Tibial artery (tissue), 4 donors: Measurements from ENCODE around the gene AMER3.
"Not testable (repeated sequence)": the region's sequence is repeated elsewhere in the genome, so short reads cannot be mapped to it uniquely, and the experiment has no call there.

ENCODE experiments used
- DNase-seq, 2 donors: peaks; one replicate each; pipeline ENCODE4 v3.0.0-alpha.2; 2019
- H3K27ac ChIP-seq, 2 donors: fragments of 200-600 bp; sonication (generic) in 1 of 2; 1 replicate in 1 of 2; 2 replicates in 1 of 2; pipeline ENCODE4 v1.5.1; 2018 to 2019; ENCODE audit warnings: mild to moderate bottlenecking in 1 of 2
- H3K27me3 ChIP-seq, 2 donors: fragments of 200-600 bp; sonication (generic) in 1 of 2; one replicate each; pipeline versions ENCODE4 v1.5.1 to v1.6.0; 2016 to 2019
- H3K36me3 ChIP-seq, 3 donors: fragments of 200-600 bp; sonication (generic) in 2 of 3; one replicate each; pipeline ENCODE4 v1.5.1; 2016 to 2019; ENCODE audit warnings: mild to moderate bottlenecking in 2 of 3
- H3K4me1 ChIP-seq, 4 donors: fragments of 200-600 bp; sonication (generic) in 2 of 4; 1 replicate in 3 of 4; 2 replicates in 1 of 4; pipeline ENCODE4 v1.5.1; 2016 to 2019
- H3K4me3 ChIP-seq, 2 donors: fragments of 200-600 bp; sonication (generic) in 1 of 2; 1 replicate in 1 of 2; 2 replicates in 1 of 2; pipeline ENCODE4 v1.5.1; 2018 to 2019; ENCODE audit warnings: mild to moderate bottlenecking in 2 of 2
- H3K9me3 ChIP-seq, 3 donors: fragments of 200-600 bp; sonication (generic) in 1 of 3; one replicate each; pipeline ENCODE4 v1.5.1; 2016 to 2019
- CTCF ChIP-seq, 2 experiments: fragments of 200-600 bp in 1 of 2; fragments of 450-650 bp in 1 of 2; IDR thresholded peaks; one replicate each; pipeline ENCODE4 v1.5.1; 2017 to 2019; ENCODE audit warnings: antibody characterized with exemption in 2 of 2, mild to moderate bottlenecking in 1 of 2, moderate library complexity in 1 of 2
- intact Hi-C: fragments of 100-400 bp; cut with DNase I; formaldehyde crosslinking; loops from one replicate; pipeline ENCODE4 v1.15.0; 2023; ENCODE audit warnings: low total_unique reads

Gene AMER3

GRCh38 chr2:130727286-130727924 lies 27.9 kb upstream of the AMER3 start:
- Histone ChIP-seq H3K4me1 (peaks cover 0 to 22% (median 16%) of the 10 kb centered on the region in 4 donors), H3K4me3 (peak overlapping the region; percentile 58 to 66), H3K27ac (peak overlapping the region; percentile 64 to 82), H3K9me3 (no peaks in the 10 kb centered on the region), H3K27me3 (no peaks in the 10 kb centered on the region), H3K36me3 (no peaks in the 10 kb centered on the region)
- DNase-seq: peak; percentile 73 to 90
- intact Hi-C loops: no loop called here
- no peak for TF ChIP-seq CTCF (IDR thresholded peaks at IDR 0.05)

- Histone ChIP-seq H3K4me1 (peaks cover 0 to 22% (median 16%) of the 10 kb centered on the region in 4 donors), H3K4me3 (peak overlapping the region; percentile 58 to 66)
- no peak for TF ChIP-seq CTCF (IDR thresholded peaks at IDR 0.05)
Measured at GRCh38 chr2:130728007-130728454, 27.3 kb upstream of the AMER3 start.

GRCh38 chr2:130728549-130729316 lies 26.6 kb upstream of the AMER3 start, which contains the start of gene GPR148:
Gene GPR148, plus strand, starts transcription at chr2:130729070. Its CDS starts 82 bp downstream, at chr2:130729152.
- peak within 1 kb of the TSS; percentile 58 to 66 for H3K4me3 ChIP-seq
- intact Hi-C loops: no loop called here
- peaks cover 0 to 22% (median 16%) of the 10 kb centered on the region in 4 donors for H3K4me1 ChIP-seq
- H3K27ac ChIP-seq: peak within 1 kb of the TSS; percentile 64 to 82
- no peak for TF ChIP-seq CTCF (IDR thresholded peaks at IDR 0.05)
- no peaks in the 10 kb centered on the region for H3K9me3 ChIP-seq
- no peaks in the 10 kb centered on the region for H3K27me3 ChIP-seq
- no peaks in the 10 kb centered on the region for H3K36me3 ChIP-seq
- no peak for DNase-seq

More at GRCh38 chr2:130728007-130728454, 27.3 kb upstream of the AMER3 start:
- H3K36me3 ChIP-seq: no peaks in the 10 kb centered on the region
- peak overlapping the region; percentile 64 to 82 for H3K27ac ChIP-seq
- H3K27me3 ChIP-seq: no peaks in the 10 kb centered on the region
- no peaks in the 10 kb centered on the region for H3K9me3 ChIP-seq
- DNase-seq: no peak
- intact Hi-C loops: no loop called here

- DNase-seq: no peak
- H3K4me1 ChIP-seq: peaks cover 0 to 22% (median 16%) of the 10 kb centered on the region in 4 donors
- H3K36me3 ChIP-seq: no peaks in the 10 kb centered on the region
- TF ChIP-seq CTCF (IDR thresholded peaks at IDR 0.05): no peak
- no peak overlapping the region for H3K4me3 ChIP-seq
- H3K27ac ChIP-seq: no peak overlapping the region
- intact Hi-C loops: no loop called here
- no peaks in the 10 kb centered on the region for H3K9me3 ChIP-seq
- no peaks in the 10 kb centered on the region for H3K27me3 ChIP-seq
Measured at GRCh38 chr2:130729322-130730299, 25.7 kb upstream of the AMER3 start.

GRCh38 chr2:130732257-130732656 lies 23.1 kb upstream of the AMER3 start:
- DNase-seq, intact Hi-C loops, H3K9me3 ChIP-seq, H3K27ac ChIP-seq, H3K4me3 ChIP-seq, H3K27me3 ChIP-seq, H3K4me1 ChIP-seq, H3K36me3 ChIP-seq: not testable (repeated sequence)
